WERI-Rb-1 (cell line): ENCODE measurements around the gene ZNF561.

Source experiments
- DNase-seq: peaks from one replicate; pipeline ENCODE4 v3.0.0-alpha.2; 2020
- H3K27ac ChIP-seq: fragments of 250-450 bp; sonication (Bioruptor Pico); 2 replicates; pipeline ENCODE4 v1.5.1; 2020; ENCODE audit warnings: mild to moderate bottlenecking, moderate library complexity
- H3K27me3 ChIP-seq: fragments of 250-450 bp; sonication (Bioruptor Pico); 2 replicates; pipeline ENCODE4 v1.5.1; 2021; ENCODE audit warnings: mild to moderate bottlenecking, low read depth, moderate library complexity; ENCODE audit not compliant: insufficient read depth, severe bottlenecking
- H3K36me3 ChIP-seq: fragments of 250-450 bp; sonication (Bioruptor Pico); 2 replicates; pipeline ENCODE4 v1.5.1; 2020; ENCODE audit warnings: mild to moderate bottlenecking, moderate library complexity
- H3K4me3 ChIP-seq: 2 replicates; pipeline ENCODE4 v1.5.1; 2011; ENCODE audit warnings: low read depth, mild to moderate bottlenecking, control low read depth, low read length
- H3K9me3 ChIP-seq: fragments of 250-450 bp; sonication (Bioruptor Pico); 2 replicates; pipeline ENCODE4 v1.5.1; 2021; ENCODE audit warnings: mild to moderate bottlenecking, moderate library complexity; ENCODE audit not compliant: severe bottlenecking
- TF ChIP-seq, protein P1 (sequence below): IDR thresholded peaks from 2 replicates; pipeline ENCODE4 v1.5.1; 2011; ENCODE audit warnings: low read depth, mild to moderate bottlenecking, control low read depth, inconsistent platforms, low read length

Gene ZNF561

GRCh38 chr19:9627856-9628255 lies 6.8 kb upstream of the ZNF561 start:
- Histone ChIP-seq H3K9me3 (no peaks in the 10 kb centered on the region), H3K36me3 (peaks cover 12% of the 10 kb centered on the region), H3K4me3 (no peak overlapping the region), H3K27ac (no peak overlapping the region), H3K27me3 (no peaks in the 10 kb centered on the region)
- DNase-seq: no peak
- TF ChIP-seq, protein P1, sequence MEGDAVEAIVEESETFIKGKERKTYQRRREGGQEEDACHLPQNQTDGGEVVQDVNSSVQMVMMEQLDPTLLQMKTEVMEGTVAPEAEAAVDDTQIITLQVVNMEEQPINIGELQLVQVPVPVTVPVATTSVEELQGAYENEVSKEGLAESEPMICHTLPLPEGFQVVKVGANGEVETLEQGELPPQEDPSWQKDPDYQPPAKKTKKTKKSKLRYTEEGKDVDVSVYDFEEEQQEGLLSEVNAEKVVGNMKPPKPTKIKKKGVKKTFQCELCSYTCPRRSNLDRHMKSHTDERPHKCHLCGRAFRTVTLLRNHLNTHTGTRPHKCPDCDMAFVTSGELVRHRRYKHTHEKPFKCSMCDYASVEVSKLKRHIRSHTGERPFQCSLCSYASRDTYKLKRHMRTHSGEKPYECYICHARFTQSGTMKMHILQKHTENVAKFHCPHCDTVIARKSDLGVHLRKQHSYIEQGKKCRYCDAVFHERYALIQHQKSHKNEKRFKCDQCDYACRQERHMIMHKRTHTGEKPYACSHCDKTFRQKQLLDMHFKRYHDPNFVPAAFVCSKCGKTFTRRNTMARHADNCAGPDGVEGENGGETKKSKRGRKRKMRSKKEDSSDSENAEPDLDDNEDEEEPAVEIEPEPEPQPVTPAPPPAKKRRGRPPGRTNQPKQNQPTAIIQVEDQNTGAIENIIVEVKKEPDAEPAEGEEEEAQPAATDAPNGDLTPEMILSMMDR: no peak

- Histone ChIP-seq H3K4me3 (no peak overlapping the region), H3K27me3 (no peaks in the 10 kb centered on the region), H3K27ac (no peak overlapping the region), H3K36me3 (peaks cover 22% of the 10 kb centered on the region), H3K9me3 (no peaks in the 10 kb centered on the region)
- TF ChIP-seq, protein P1: no peak
- DNase-seq: no peak
Measured at GRCh38 chr19:9622531-9622930, 1.5 kb upstream of the ZNF561 start.

GRCh38 chr19:9620842-9621155 lies 233 bp downstream of the ZNF561 start:
- DNase-seq: no peak
- Histone ChIP-seq H3K27me3 (no peaks in the 10 kb centered on the region), H3K9me3 (no peaks in the 10 kb centered on the region), H3K36me3 (peaks cover 34% of the 10 kb centered on the region), H3K27ac (peak overlapping the region; percentile 98), H3K4me3 (peak overlapping the region; percentile 66)
- TF ChIP-seq, protein P1: no peak

GRCh38 chr19:9615844-9616243 lies 5.2 kb downstream of the ZNF561 start:
- TF ChIP-seq, protein P1: no peak
- Histone ChIP-seq H3K27me3 (no peaks in the 10 kb centered on the region), H3K4me3 (no peak overlapping the region), H3K9me3 (no peaks in the 10 kb centered on the region), H3K27ac (no peak overlapping the region), H3K36me3 (peaks cover 83% of the 10 kb centered on the region)
- no peak for DNase-seq

DNA sequence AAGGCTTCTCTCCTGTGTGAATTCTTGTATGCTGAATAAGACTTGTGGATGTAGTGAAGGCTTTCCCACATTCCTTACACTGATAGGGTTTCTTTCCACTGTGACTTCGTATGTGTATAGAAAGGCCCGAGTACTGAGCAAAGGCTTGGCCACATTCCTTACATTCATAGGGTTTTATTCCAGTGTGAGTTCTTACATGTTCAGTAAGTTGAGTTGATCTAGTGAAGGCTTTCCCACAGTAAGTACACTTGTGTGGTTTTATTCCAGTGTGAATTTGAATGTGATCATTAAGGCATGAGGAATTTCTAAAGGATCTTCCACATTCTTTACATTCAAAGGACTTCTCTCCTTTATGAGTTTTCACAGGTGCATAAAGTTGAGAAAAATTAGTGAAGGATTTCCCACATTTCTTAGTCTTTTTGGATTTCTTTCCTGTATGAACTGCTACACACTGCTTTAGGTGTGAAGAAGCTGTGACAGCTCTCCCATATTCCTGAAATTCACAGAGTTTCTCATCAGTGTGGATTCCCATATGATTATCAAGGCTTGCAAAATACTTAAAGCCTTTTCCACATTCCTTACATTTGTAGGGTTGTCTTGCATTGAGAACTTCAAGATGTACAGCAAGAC lies 10.4 kb downstream of the ZNF561 start:
- H3K27me3 ChIP-seq: no peaks in the 10 kb centered on the region
- TF ChIP-seq, protein P1: no peak
- H3K27ac ChIP-seq: no peak overlapping the region
- H3K4me3 ChIP-seq: no peak overlapping the region
- no peak for DNase-seq
- no peaks in the 10 kb centered on the region for H3K9me3 ChIP-seq
- H3K36me3 ChIP-seq: peaks cover 56% of the 10 kb centered on the region

- H3K36me3 ChIP-seq: peaks cover 40% of the 10 kb centered on the region
- H3K9me3 ChIP-seq: no peaks in the 10 kb centered on the region
- no peak overlapping the region for H3K27ac ChIP-seq
- TF ChIP-seq, protein P1: no peak
- DNase-seq: no peak
- H3K27me3 ChIP-seq: no peaks in the 10 kb centered on the region
- no peak overlapping the region for H3K4me3 ChIP-seq
Measured at GRCh38 chr19:9608912-9609311, 12.1 kb downstream of the ZNF561 start.
